ENCODE results near the gene PFDN4. TPM values are rescaled to one million over a fixed set of nuclear protein-coding genes. Genes with fewer than 3 reads are reported as not detected.

The PFDN4 gene
- total and polyA plus RNA-seq, 2 of the 13 experiments (the other 11 are each of a cell fraction or from before 2014, with no cell fraction given), result 59.8 to 227 TPM

GRCh38 chr20:54197621-54198604 is 10.0 kb upstream of the PFDN4 start (continued):
- TF ChIP-seq AHDC1 (CRISPR knock-in tag; IDR thresholded peaks at IDR 0.05; ENCODE audit: borderline replicate concordance), result no peak; the same call in 1 of the 2 replicates
- TF ChIP-seq ZNF232 (CRISPR knock-in tag; IDR thresholded peaks at IDR 0.05; ENCODE audit: borderline replicate concordance), result no peak
- peak; percentile 77 for TF ChIP-seq ZNF614 (CRISPR knock-in tag; IDR thresholded peaks at IDR 0.05; ENCODE audit: borderline replicate concordance)
- TF ChIP-seq ZNF280B (CRISPR knock-in tag; IDR thresholded peaks at IDR 0.05; ENCODE audit: borderline replicate concordance), result no peak
- TF ChIP-seq IRF2 (CRISPR knock-in tag; IDR thresholded peaks at IDR 0.05), result no peak
- TF ChIP-seq TARDBP (CRISPR knock-in tag; IDR thresholded peaks at IDR 0.05), result peak; percentile 77; the same call in 1 of the 2 replicates
- TF ChIP-seq MED1 (CRISPR knock-in tag; IDR thresholded peaks at IDR 0.05), result peak; percentile 56; the same call in 1 of the 2 replicates
- TF ChIP-seq NR1H2 (CRISPR knock-in tag; IDR thresholded peaks at IDR 0.05; ENCODE audit: borderline replicate concordance, low read depth), result no peak
- no peak for TF ChIP-seq BCL3 (CRISPR knock-in tag; IDR thresholded peaks at IDR 0.05)
- TF ChIP-seq POGZ (CRISPR knock-in tag; IDR thresholded peaks at IDR 0.05), result no peak
- TF ChIP-seq ZNF142 (CRISPR knock-in tag; IDR thresholded peaks at IDR 0.05), result no peak
